Fibroblast of the aortic adventitia (primary cell): Measurements from ENCODE around the gene CTNNAL1. TPM values are rescaled to one million over a fixed set of nuclear protein-coding genes. Genes with fewer than 3 reads are reported as not detected.

Experiments used
- DNase-seq: peaks from one replicate; pipeline ENCODE4 v3.0.0-alpha.2; 2010; ENCODE audit warnings: low read depth
- H3K4me3 ChIP-seq: 2 replicates; pipeline ENCODE4 v1.5.1; 2011; ENCODE audit warnings: low read depth, mild to moderate bottlenecking, control low read depth, low read length, moderate library complexity
- CTCF ChIP-seq: IDR thresholded peaks from 2 replicates; pipeline ENCODE4 v1.5.1; 2011; ENCODE audit warnings: mild to moderate bottlenecking, low read length, control low read depth, inconsistent platforms; ENCODE audit not compliant: insufficient read depth
- total RNA-seq: library from RNA; depleted of rRNA; stranded (reverse); fragments of >200 nt; gene quantifications from 2 replicates; pipeline ENCODE4 v1.2.3, GENCODE V29; 2012; ENCODE audit warnings: low replicate concordance

Gene CTNNAL1
- total RNA-seq, 1 donor = 89.8 TPM

- no peak for DNase-seq
- H3K4me3 ChIP-seq = no peak overlapping the region
- no peak for TF ChIP-seq CTCF
Measured at GRCh38 chr9:109048822-109049221, 35.5 kb upstream of the CTNNAL1 start.

- DNase-seq = no peak
- no peak for TF ChIP-seq CTCF
- no peak overlapping the region for H3K4me3 ChIP-seq
Measured at GRCh38 chr9:109047259-109047658, 34.0 kb upstream of the CTNNAL1 start.

GRCh38 chr9:109046346-109046745 is 33.0 kb upstream of the CTNNAL1 start:
- no peak overlapping the region for H3K4me3 ChIP-seq
- TF ChIP-seq CTCF = no peak
- no peak for DNase-seq

- no peak for TF ChIP-seq CTCF
- H3K4me3 ChIP-seq = no peak overlapping the region
- no peak for DNase-seq
Measured at GRCh38 chr9:109043578-109043977, 30.3 kb upstream of the CTNNAL1 start.

GRCh38 chr9:109040571-109040970 is 27.3 kb upstream of the CTNNAL1 start:
- no peak overlapping the region for H3K4me3 ChIP-seq
- DNase-seq = no peak
- TF ChIP-seq CTCF = no peak

GRCh38 chr9:109039539-109039938 is 26.2 kb upstream of the CTNNAL1 start:
- no peak overlapping the region for H3K4me3 ChIP-seq
- DNase-seq = no peak
- TF ChIP-seq CTCF = no peak

GRCh38 chr9:109037946-109038715 is 24.8 kb upstream of the CTNNAL1 start:
- TF ChIP-seq CTCF = no peak
- no peak for DNase-seq
- H3K4me3 ChIP-seq = no peak overlapping the region
